Trophoblast cell (in vitro differentiated cells and primary cell): ENCODE measurements around the gene CDKL5.

Experiments used
- DNase-seq, 2 donors: peaks; one replicate each; pipeline ENCODE4 v3.0.0-alpha.2; 2016
- H2AFZ ChIP-seq: 2 replicates; pipeline ENCODE4 v1.6.1; 2013; ENCODE audit warnings: low read length, moderate library complexity, mild to moderate bottlenecking; ENCODE audit not compliant: insufficient read depth, poor library complexity
- H2AK5ac ChIP-seq: 2 replicates; pipeline ENCODE4 v1.6.1; 2013; ENCODE audit warnings: mild to moderate bottlenecking, low read length
- H2BK120ac ChIP-seq: 2 replicates; pipeline ENCODE4 v1.6.1; 2013; ENCODE audit warnings: low read length, mild to moderate bottlenecking, moderate library complexity; ENCODE audit not compliant: insufficient read depth, poor library complexity
- H2BK12ac ChIP-seq: 2 replicates; pipeline ENCODE4 v1.6.1; 2013; ENCODE audit warnings: mild to moderate bottlenecking, low read length, moderate library complexity
- H2BK5ac ChIP-seq: 2 replicates; pipeline ENCODE4 v1.6.1; 2013; ENCODE audit warnings: low read length, low read depth, moderate library complexity, mild to moderate bottlenecking; ENCODE audit not compliant: poor library complexity
- H3K14ac ChIP-seq: 2 replicates; pipeline ENCODE4 v1.6.1; 2013; ENCODE audit warnings: mild to moderate bottlenecking, low read length
- H3K18ac ChIP-seq: 2 replicates; pipeline ENCODE4 v1.6.1; 2013; ENCODE audit warnings: mild to moderate bottlenecking, low read length
- H3K23ac ChIP-seq: 2 replicates; pipeline ENCODE4 v1.6.1; 2013; ENCODE audit warnings: low read length
- H3K27ac ChIP-seq: 2 replicates; pipeline ENCODE4 v1.5.1; 2013; ENCODE audit warnings: low read depth, mild to moderate bottlenecking, inconsistent platforms, low read length, moderate library complexity
- H3K27me3 ChIP-seq: 2 replicates; pipeline ENCODE4 v1.6.1; 2013; ENCODE audit warnings: inconsistent platforms, mild to moderate bottlenecking, low read length, moderate library complexity; ENCODE audit not compliant: insufficient read depth
- H3K36me3 ChIP-seq, 2 experiments: 1 replicate in 1 of 2; 2 replicates in 1 of 2; pipeline ENCODE4 v1.6.1; 2013; ENCODE audit warnings: low read length in 2 of 2, mild to moderate bottlenecking in 2 of 2, moderate library complexity in 1 of 2; ENCODE audit not compliant: insufficient read depth in 2 of 2, control insufficient read depth in 1 of 2
- H3K4ac ChIP-seq: 2 replicates; pipeline ENCODE4 v1.6.1; 2013; ENCODE audit warnings: low read depth, mild to moderate bottlenecking, low read length, moderate library complexity
- H3K4me1 ChIP-seq, 2 experiments: 1 replicate in 1 of 2; 2 replicates in 1 of 2; pipeline ENCODE4 v1.6.1; 2013; ENCODE audit warnings: low read length in 2 of 2, mild to moderate bottlenecking in 2 of 2, moderate library complexity in 1 of 2; ENCODE audit not compliant: insufficient read depth in 2 of 2, control insufficient read depth in 1 of 2
- H3K4me2 ChIP-seq: 2 replicates; pipeline ENCODE4 v1.6.1; 2013; ENCODE audit warnings: inconsistent platforms, mild to moderate bottlenecking, low read length, moderate library complexity
- H3K4me3 ChIP-seq: 2 replicates; pipeline ENCODE4 v1.5.1; 2013; ENCODE audit warnings: mild to moderate bottlenecking, low read depth, low read length, inconsistent platforms
- H3K79me1 ChIP-seq: one replicate; pipeline ENCODE4 v1.6.1; 2013; ENCODE audit warnings: low read length
- H3K79me2 ChIP-seq: 2 replicates; pipeline ENCODE4 v1.6.1; 2013; ENCODE audit warnings: low read length, mild to moderate bottlenecking; ENCODE audit not compliant: control insufficient read depth, insufficient read depth, poor library complexity
- H3K9ac ChIP-seq: 2 replicates; pipeline ENCODE4 v1.6.1; 2013; ENCODE audit warnings: mild to moderate bottlenecking, low read length
- H3K9me3 ChIP-seq: 2 replicates; pipeline ENCODE4 v1.6.1; 2013; ENCODE audit warnings: low read depth, mild to moderate bottlenecking, control low read depth, inconsistent platforms, low read length; ENCODE audit not compliant: insufficient read depth
- H4K12ac ChIP-seq: 2 replicates; pipeline ENCODE4 v1.6.1; 2013; ENCODE audit warnings: low read depth, mild to moderate bottlenecking, low read length, moderate library complexity
- H4K8ac ChIP-seq: 2 replicates; pipeline ENCODE4 v1.6.1; 2013; ENCODE audit warnings: low read depth, mild to moderate bottlenecking, low read length, moderate library complexity
- H4K91ac ChIP-seq: one replicate; pipeline ENCODE4 v1.6.1; 2013; ENCODE audit warnings: low read depth, mild to moderate bottlenecking, low read length, moderate library complexity
- WGBS: extraction: QIAGEN DNeasy Blood & Tissue Kit; methylation state at CpG from one replicate; pipeline ENCODE4 v1.1.7; 2013; ENCODE audit warnings: missing lambda C conversion rate; ENCODE audit not compliant: insufficient read length, insufficient coverage; ENCODE audit errors: extremely low coverage; 5-methylcytosine and 5-hydroxymethylcytosine counted together

Gene CDKL5

DNA sequence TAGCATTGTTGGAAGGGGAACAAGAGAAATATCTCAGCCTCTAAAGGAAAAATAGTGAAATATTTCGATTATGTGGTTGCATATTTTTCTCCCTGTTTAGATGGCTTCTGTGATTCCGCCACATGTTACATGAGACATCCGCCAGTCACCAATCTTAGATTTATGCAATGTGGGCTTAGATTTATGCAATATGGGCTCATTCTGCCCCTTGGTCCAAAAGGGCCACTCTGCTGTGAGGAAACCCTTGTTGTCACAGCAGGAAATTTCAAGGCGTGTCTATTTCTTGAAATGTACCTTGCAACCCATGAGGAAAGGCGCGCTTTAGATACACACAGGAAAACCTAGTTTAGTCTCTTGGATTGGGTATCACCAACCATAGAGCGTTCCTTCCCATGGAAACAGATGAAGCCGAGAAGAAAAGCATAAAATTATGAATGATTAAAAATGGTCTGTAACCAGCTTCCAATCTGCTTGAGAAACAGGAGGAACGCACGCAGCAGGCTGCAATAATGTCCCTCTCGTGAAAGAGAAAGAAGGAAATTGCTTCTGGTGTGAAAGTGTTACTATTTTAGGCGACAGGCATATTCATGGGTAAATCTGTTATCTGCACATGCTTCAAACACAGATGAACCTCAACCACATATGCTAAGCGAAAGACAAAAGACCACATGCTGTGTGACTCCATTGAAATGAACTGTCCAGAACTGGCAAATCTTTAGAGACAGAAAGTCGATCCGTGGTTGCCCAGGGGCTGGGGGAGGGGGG lies 242.8 kb downstream of the CDKL5 start:
- no peak overlapping the region for H4K91ac ChIP-seq

GRCh38 chrX:18672008-18672407 lies 246.6 kb downstream of the CDKL5 start, which contains the start of gene RS1:
Gene RS1 (minus strand): TSS chrX:18672108. CDS start chrX:18672068, 40 bp downstream.
- H3K9me3 ChIP-seq = no peaks in the 10 kb centered on the region
- H4K12ac ChIP-seq = no peak within 1 kb of the TSS
- H3K23ac ChIP-seq = no peak within 1 kb of the TSS
- H2BK5ac ChIP-seq = no peak within 1 kb of the TSS
- H3K14ac ChIP-seq = no peak within 1 kb of the TSS
- H3K4me1 ChIP-seq = peaks cover 0 to 3% of the 10 kb centered on the region in 2 experiments
- no peak within 1 kb of the TSS for H3K4ac ChIP-seq
- no peak within 1 kb of the TSS for H4K8ac ChIP-seq
- H3K79me2 ChIP-seq = no peaks in the 10 kb centered on the region
- peaks cover 7% of the 10 kb centered on the region for H3K79me1 ChIP-seq
- H3K18ac ChIP-seq = no peak within 1 kb of the TSS
- no peak within 1 kb of the TSS for H3K4me2 ChIP-seq
- no peak for DNase-seq
- no CpG with 5 or more reads among the region's 10 CpGs for WGBS
- no peak within 1 kb of the TSS for H3K27ac ChIP-seq
- no peak within 1 kb of the TSS for H2BK120ac ChIP-seq
- H3K36me3 ChIP-seq = no peaks in the 10 kb centered on the region
- no peak within 1 kb of the TSS for H2BK12ac ChIP-seq
- no peak within 1 kb of the TSS for H2AK5ac ChIP-seq
- no peak within 1 kb of the TSS for H3K9ac ChIP-seq
- H3K4me3 ChIP-seq = no peak within 1 kb of the TSS
- no peak within 1 kb of the TSS for H4K91ac ChIP-seq
- no peaks in the 10 kb centered on the region for H3K27me3 ChIP-seq
- H2AFZ ChIP-seq = no peak within 1 kb of the TSS

More for the DNA sequence above, 242.8 kb downstream of the CDKL5 start:
- no peaks in the 10 kb centered on the region for H3K9me3 ChIP-seq
- H2BK5ac ChIP-seq = no peak overlapping the region
- no peak overlapping the region for H2AFZ ChIP-seq
- no peak overlapping the region for H3K4ac ChIP-seq
- no peaks in the 10 kb centered on the region for H3K79me2 ChIP-seq
- no peak overlapping the region for H3K4me2 ChIP-seq
- no peaks in the 10 kb centered on the region for H3K36me3 ChIP-seq
- H4K8ac ChIP-seq = no peak overlapping the region
- H3K23ac ChIP-seq = no peak overlapping the region
- H3K4me3 ChIP-seq = no peak overlapping the region
- H2AK5ac ChIP-seq = no peak overlapping the region
- no peak overlapping the region for H3K9ac ChIP-seq
- H3K27ac ChIP-seq = no peak overlapping the region
- H3K27me3 ChIP-seq = no peaks in the 10 kb centered on the region
- H3K14ac ChIP-seq = no peak overlapping the region
- no peak overlapping the region for H3K18ac ChIP-seq
- no peaks in the 10 kb centered on the region for H3K4me1 ChIP-seq
- no peak overlapping the region for H2BK12ac ChIP-seq
- no peaks in the 10 kb centered on the region for H3K79me1 ChIP-seq
- H4K12ac ChIP-seq = no peak overlapping the region
- no peak overlapping the region for H2BK120ac ChIP-seq
- peak in 1 of 2 donors; percentile 56 for DNase-seq
- WGBS = no CpG with 5 or more reads among the region's 15 CpGs

- peak overlapping the region; percentile 64 for H3K4me3 ChIP-seq
- H2AK5ac ChIP-seq = no peak overlapping the region
- peak overlapping the region; percentile 40 for H2BK12ac ChIP-seq
- peak overlapping the region; percentile 21 for H2BK5ac ChIP-seq
- no peak overlapping the region for H3K9ac ChIP-seq
- no peak overlapping the region for H2AFZ ChIP-seq
- peaks cover 7% of the 10 kb centered on the region for H3K79me1 ChIP-seq
- no peak overlapping the region for H3K4ac ChIP-seq
- H3K27ac ChIP-seq = no peak overlapping the region
- H3K36me3 ChIP-seq = no peaks in the 10 kb centered on the region
- H3K79me2 ChIP-seq = no peaks in the 10 kb centered on the region
- no peak overlapping the region for H3K18ac ChIP-seq
- H3K14ac ChIP-seq = no peak overlapping the region
- peak overlapping the region; percentile 75 for H4K12ac ChIP-seq
- H3K4me2 ChIP-seq = peak overlapping the region; percentile 77
- H3K9me3 ChIP-seq = no peaks in the 10 kb centered on the region
- no peak overlapping the region for H3K23ac ChIP-seq
- H3K27me3 ChIP-seq = no peaks in the 10 kb centered on the region
- no CpG with 5 or more reads among the region's 19 CpGs for WGBS
- H4K91ac ChIP-seq = peak overlapping the region; percentile 24
- DNase-seq = no peak
- H4K8ac ChIP-seq = peak overlapping the region; percentile 65
- H3K4me1 ChIP-seq = peaks cover 0 to 3% of the 10 kb centered on the region in 2 experiments
- no peak overlapping the region for H2BK120ac ChIP-seq
Observed at GRCh38 chrX:18674417-18674787, 249.0 kb downstream of the CDKL5 start.

DNA sequence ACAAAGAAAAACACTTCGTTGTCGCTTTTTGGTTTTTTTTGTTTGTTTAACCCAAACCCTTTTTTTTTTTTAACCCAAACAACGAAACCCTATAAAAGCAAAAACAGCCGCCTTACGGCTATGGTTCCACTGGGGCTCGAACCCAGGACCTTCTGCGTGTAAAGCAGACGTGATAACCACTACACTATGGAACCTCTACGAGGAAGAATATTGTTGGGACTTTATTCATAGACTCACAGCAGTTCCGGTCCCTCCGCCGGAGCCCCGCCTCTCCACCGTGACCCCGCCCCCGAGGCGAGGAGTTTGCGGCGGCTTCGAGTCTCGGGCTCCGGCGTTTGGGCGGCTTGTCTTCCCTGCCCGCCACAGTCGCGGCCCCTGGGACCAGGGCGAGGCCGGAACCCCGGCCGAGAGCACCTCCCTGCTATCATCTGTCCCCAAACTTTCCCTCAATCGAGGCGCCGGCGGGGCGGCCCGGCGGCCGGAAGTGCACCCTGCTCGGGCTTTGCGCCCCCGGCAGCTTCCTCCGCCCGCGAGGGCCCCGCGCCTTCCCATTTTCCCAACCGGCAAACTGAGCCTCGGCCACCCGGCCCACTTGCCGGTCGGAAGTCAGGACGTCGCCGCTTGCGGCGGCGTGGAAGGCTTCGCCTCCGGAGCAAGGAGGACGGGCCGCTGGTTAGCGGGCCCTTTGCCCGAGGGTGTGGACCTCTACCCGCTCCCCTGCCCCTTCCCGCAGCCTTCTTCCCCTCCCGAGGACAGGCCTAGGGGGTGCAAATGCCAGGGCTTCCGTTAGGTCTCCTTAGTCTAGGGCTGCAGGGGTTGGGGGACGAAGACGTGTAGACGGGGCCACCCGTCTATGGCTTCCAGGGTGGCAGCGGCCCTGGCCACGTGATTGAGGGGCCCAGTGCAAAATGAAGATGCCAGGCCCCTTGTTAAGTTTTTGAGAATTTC lies 249.7 kb downstream of the CDKL5 start:
- H4K12ac ChIP-seq = peak overlapping the region; percentile 27
- H3K23ac ChIP-seq = no peak overlapping the region
- no peak overlapping the region for H2AK5ac ChIP-seq
- no peak overlapping the region for H3K14ac ChIP-seq
- peak overlapping the region; percentile 61 for H3K9ac ChIP-seq
- H3K18ac ChIP-seq = no peak overlapping the region
- DNase-seq = peak; percentile 59 to 85
- H2BK12ac ChIP-seq = no peak overlapping the region
- H2BK120ac ChIP-seq = peak overlapping the region; percentile 56
- no peaks in the 10 kb centered on the region for H3K79me2 ChIP-seq
- peaks cover 7% of the 10 kb centered on the region for H3K79me1 ChIP-seq
- H3K4me3 ChIP-seq = peak overlapping the region; percentile 79
- no CpG with 5 or more reads among the region's 74 CpGs for WGBS
- no peak overlapping the region for H3K4ac ChIP-seq
- peak overlapping the region; percentile 77 for H3K4me2 ChIP-seq
- H2BK5ac ChIP-seq = peak overlapping the region; percentile 36
- H3K4me1 ChIP-seq = peaks cover 0 to 3% of the 10 kb centered on the region in 2 experiments
- H4K91ac ChIP-seq = peak overlapping the region; percentile 72
- H3K36me3 ChIP-seq = no peaks in the 10 kb centered on the region
- peak overlapping the region; percentile 88 for H4K8ac ChIP-seq
- peak overlapping the region; percentile 47 for H3K27ac ChIP-seq
- no peaks in the 10 kb centered on the region for H3K27me3 ChIP-seq
- peak overlapping the region; percentile 23 for H2AFZ ChIP-seq
- H3K9me3 ChIP-seq = no peaks in the 10 kb centered on the region
